ENCODE data around the gene C19orf81. TPM values are rescaled to one million over a fixed set of nuclear protein-coding genes. Genes with fewer than 3 reads are reported as not detected.

C19orf81 gene
- total RNA-seq, 1 donor: not detected

DNA sequence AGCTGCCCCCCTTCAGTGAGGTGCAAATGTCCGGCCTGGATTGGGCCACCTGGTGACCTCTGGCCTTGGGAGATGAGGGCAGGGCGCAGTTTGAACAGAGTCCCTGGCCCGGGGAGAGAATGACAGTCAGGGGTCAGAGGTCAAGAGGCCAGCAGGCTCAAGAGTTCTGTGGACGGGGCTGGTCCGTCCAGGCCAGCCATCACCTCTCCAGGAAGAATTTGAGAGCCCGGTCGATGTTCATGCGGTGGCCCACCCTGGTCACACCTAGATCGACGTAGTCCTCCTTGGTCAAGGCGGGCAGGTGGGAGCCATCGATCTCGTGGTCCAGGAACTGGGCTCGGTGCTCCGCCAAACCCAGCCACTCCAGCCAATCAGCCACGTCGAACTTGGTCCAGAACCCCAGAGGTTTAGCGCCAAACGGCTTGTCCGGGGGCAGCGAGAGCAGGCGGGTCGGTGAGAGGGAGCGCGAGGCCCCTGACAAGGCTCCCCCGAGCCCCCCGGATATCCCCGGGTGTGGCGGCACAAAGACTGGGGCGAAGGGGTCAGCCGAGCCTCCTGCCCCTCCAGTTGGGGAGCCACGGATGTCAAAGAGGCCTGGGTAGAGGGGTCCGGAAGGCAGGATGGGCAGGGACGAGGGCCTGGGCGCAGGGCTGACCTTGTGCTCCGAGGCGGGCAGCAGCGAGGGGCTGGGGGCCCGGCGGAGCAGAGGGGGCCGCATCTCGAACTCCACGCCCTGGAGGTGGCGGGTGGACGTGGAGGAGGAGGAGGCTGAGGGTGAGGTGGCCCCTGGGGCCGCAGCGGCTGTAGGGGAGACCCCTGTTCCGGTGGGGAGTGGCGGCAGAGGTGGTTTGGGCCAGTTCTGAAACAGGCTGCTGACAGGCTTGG is 12.8 kb downstream of the C19orf81 start:
- H3K27me3 ChIP-seq (ENCODE audit: insufficient read depth, low read length): peaks cover 12% of the 10 kb centered on the region
- no peak overlapping the region for H3K4me2 ChIP-seq (ENCODE audit: insufficient read depth, low read length)
- H3K9me3 ChIP-seq (ENCODE audit: low read depth, low read length): no peaks in the 10 kb centered on the region
- TF ChIP-seq CTCF (IDR thresholded peaks at IDR 0.05; ENCODE audit: extremely low read depth, low read depth, low read length): no peak
- no peak overlapping the region for H2AFZ ChIP-seq (ENCODE audit: low read length)
- H3K79me2 ChIP-seq (ENCODE audit: insufficient read depth, low read length): no peaks in the 10 kb centered on the region
- H3K27ac ChIP-seq (ENCODE audit: low read depth, low read length): no peak overlapping the region
- no peak overlapping the region for H3K4me3 ChIP-seq (ENCODE audit: insufficient read depth, low read length)
- peaks cover 16% of the 10 kb centered on the region for H3K4me1 ChIP-seq (ENCODE audit: insufficient read depth, low read length)
- no peak for DNase-seq (ENCODE audit: insufficient read length, low spot score, missing footprints)
- H4K20me1 ChIP-seq (ENCODE audit: insufficient read depth, low read length): no peaks in the 10 kb centered on the region
- no peaks in the 10 kb centered on the region for H3K36me3 ChIP-seq (ENCODE audit: insufficient read depth, low read length)

- no peaks in the 10 kb centered on the region for H4K20me1 ChIP-seq (ENCODE audit: insufficient read depth, low read length)
- no peaks in the 10 kb centered on the region for H3K9me3 ChIP-seq (ENCODE audit: low read depth, low read length)
- no peak for TF ChIP-seq CTCF (IDR thresholded peaks at IDR 0.05; ENCODE audit: extremely low read depth, low read depth, low read length)
- H3K4me1 ChIP-seq (ENCODE audit: insufficient read depth, low read length): peaks cover 11% of the 10 kb centered on the region
- DNase-seq (ENCODE audit: insufficient read length, low spot score, missing footprints): no peak
- no peaks in the 10 kb centered on the region for H3K36me3 ChIP-seq (ENCODE audit: insufficient read depth, low read length)
- H2AFZ ChIP-seq (ENCODE audit: low read length): no peak overlapping the region
- peaks cover 20% of the 10 kb centered on the region for H3K27me3 ChIP-seq (ENCODE audit: insufficient read depth, low read length)
- no peak overlapping the region for H3K4me3 ChIP-seq (ENCODE audit: insufficient read depth, low read length)
- no peaks in the 10 kb centered on the region for H3K79me2 ChIP-seq (ENCODE audit: insufficient read depth, low read length)
- H3K4me2 ChIP-seq (ENCODE audit: insufficient read depth, low read length): no peak overlapping the region
- H3K27ac ChIP-seq (ENCODE audit: low read depth, low read length): no peak overlapping the region
Observed at GRCh38 chr19:50662651-50663481, 13.6 kb downstream of the C19orf81 start.

GRCh38 chr19:50663482-50663790 is 14.2 kb downstream of the C19orf81 start:
- H3K4me1 ChIP-seq (ENCODE audit: insufficient read depth, low read length): peaks cover 8% of the 10 kb centered on the region
- no peak overlapping the region for H3K4me3 ChIP-seq (ENCODE audit: insufficient read depth, low read length)
- no peak for DNase-seq (ENCODE audit: insufficient read length, low spot score, missing footprints)
- no peak overlapping the region for H3K4me2 ChIP-seq (ENCODE audit: insufficient read depth, low read length)
- H3K79me2 ChIP-seq (ENCODE audit: insufficient read depth, low read length): no peaks in the 10 kb centered on the region
- no peaks in the 10 kb centered on the region for H3K36me3 ChIP-seq (ENCODE audit: insufficient read depth, low read length)
- no peaks in the 10 kb centered on the region for H3K9me3 ChIP-seq (ENCODE audit: low read depth, low read length)
- H4K20me1 ChIP-seq (ENCODE audit: insufficient read depth, low read length): no peaks in the 10 kb centered on the region
- no peak overlapping the region for H2AFZ ChIP-seq (ENCODE audit: low read length)
- no peak overlapping the region for H3K27ac ChIP-seq (ENCODE audit: low read depth, low read length)
- H3K27me3 ChIP-seq (ENCODE audit: insufficient read depth, low read length): peaks cover 21% of the 10 kb centered on the region
- TF ChIP-seq CTCF (IDR thresholded peaks at IDR 0.05; ENCODE audit: extremely low read depth, low read depth, low read length): no peak

DNA sequence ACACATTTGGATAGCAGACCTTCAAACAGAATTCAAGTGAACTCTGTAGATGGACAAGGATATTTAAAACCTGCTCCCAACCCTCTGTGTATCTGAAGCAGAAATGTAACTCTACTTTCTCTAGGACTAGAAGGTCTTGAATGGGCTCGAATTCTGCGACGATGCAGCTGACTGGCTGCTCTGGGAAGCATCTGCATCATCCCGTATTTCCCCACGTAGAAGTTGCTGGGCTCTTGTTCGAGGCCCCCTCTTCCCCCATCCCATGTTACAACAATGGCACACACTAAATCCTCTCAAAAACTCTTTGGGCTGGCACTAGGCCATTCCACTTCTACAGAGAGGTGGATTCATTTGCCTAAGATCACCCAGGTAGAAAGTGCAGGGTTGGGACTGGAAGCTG is 15.0 kb downstream of the C19orf81 start:
- Histone ChIP-seq H3K4me2 (ENCODE audit: insufficient read depth, low read length) (no peak overlapping the region), H3K4me1 (ENCODE audit: insufficient read depth, low read length) (peaks cover under 1% of the 10 kb centered on the region), H3K4me3 (ENCODE audit: insufficient read depth, low read length) (no peak overlapping the region), H3K79me2 (ENCODE audit: insufficient read depth, low read length) (no peaks in the 10 kb centered on the region), H4K20me1 (ENCODE audit: insufficient read depth, low read length) (no peaks in the 10 kb centered on the region), H2AFZ (ENCODE audit: low read length) (no peak overlapping the region), H3K36me3 (ENCODE audit: insufficient read depth, low read length) (no peaks in the 10 kb centered on the region), H3K27ac (ENCODE audit: low read depth, low read length) (no peak overlapping the region), H3K9me3 (ENCODE audit: low read depth, low read length) (no peaks in the 10 kb centered on the region), H3K27me3 (ENCODE audit: insufficient read depth, low read length) (peaks cover 25% of the 10 kb centered on the region)
- no peak for TF ChIP-seq CTCF (IDR thresholded peaks at IDR 0.05; ENCODE audit: extremely low read depth, low read depth, low read length)
- no peak for DNase-seq (ENCODE audit: insufficient read length, low spot score, missing footprints)
